Measurements from ENCODE around the gene CNN2.

The CNN2 gene

GRCh38 chr19:1050989-1051788, 24.8 kb downstream of the CNN2 start:
- Histone ChIP-seq H3K36me3 (no peaks in the 10 kb centered on the region), H3K9me3 (peaks cover 2% of the 10 kb centered on the region; the same call in 1 of the 2 replicates), H3K27me3 (no peaks in the 10 kb centered on the region), H3K4me3 (ENCODE audit: low read depth, low read length) (no peak overlapping the region), H3K4me1 (no peaks in the 10 kb centered on the region)
- peak; percentile 14 for DNase-seq
- TF ChIP-seq CTCF (IDR thresholded peaks at IDR 0.05; ENCODE audit: low read depth, low read length), result no peak

GRCh38 chr19:1051791-1052190, 25.4 kb downstream of the CNN2 start:
- no peaks in the 10 kb centered on the region for H3K4me1 ChIP-seq
- H3K4me3 ChIP-seq (ENCODE audit: low read depth, low read length), result no peak overlapping the region
- no peaks in the 10 kb centered on the region for H3K27me3 ChIP-seq
- peak; percentile 7 for DNase-seq
- TF ChIP-seq CTCF (IDR thresholded peaks at IDR 0.05; ENCODE audit: low read depth, low read length), result no peak
- H3K9me3 ChIP-seq, result peaks cover 6% of the 10 kb centered on the region
- no peaks in the 10 kb centered on the region for H3K36me3 ChIP-seq

- H3K9me3 ChIP-seq, result peaks cover 13% of the 10 kb centered on the region
- no peak for TF ChIP-seq CTCF (IDR thresholded peaks at IDR 0.05; ENCODE audit: low read depth, low read length)
Measured at GRCh38 chr19:1052349-1052975, 26.1 kb downstream of the CNN2 start.

GRCh38 chr19:1053176-1054101, 27.0 kb downstream of the CNN2 start:
- Histone ChIP-seq H3K4me3 (ENCODE audit: low read depth, low read length) (no peak overlapping the region), H3K27me3 (no peaks in the 10 kb centered on the region), H3K9me3 (peaks cover 18% of the 10 kb centered on the region), H3K4me1 (no peaks in the 10 kb centered on the region), H3K36me3 (no peaks in the 10 kb centered on the region)
- peak; percentile 10 for DNase-seq
- TF ChIP-seq CTCF (IDR thresholded peaks at IDR 0.05; ENCODE audit: low read depth, low read length), result no peak

More at GRCh38 chr19:1052349-1052975, 26.1 kb downstream of the CNN2 start:
- no peak for DNase-seq
- H3K4me3 ChIP-seq (ENCODE audit: low read depth, low read length), result no peak overlapping the region
- no peaks in the 10 kb centered on the region for H3K27me3 ChIP-seq
- H3K4me1 ChIP-seq, result no peaks in the 10 kb centered on the region
- H3K36me3 ChIP-seq, result no peaks in the 10 kb centered on the region

GRCh38 chr19:1054102-1055027, 28.0 kb downstream of the CNN2 start:
- Histone ChIP-seq H3K4me3 (ENCODE audit: low read depth, low read length) (no peak overlapping the region), H3K4me1 (no peaks in the 10 kb centered on the region), H3K36me3 (no peaks in the 10 kb centered on the region), H3K9me3 (peaks cover 23% of the 10 kb centered on the region), H3K27me3 (no peaks in the 10 kb centered on the region)
- no peak for DNase-seq
- TF ChIP-seq CTCF (IDR thresholded peaks at IDR 0.05; ENCODE audit: low read depth, low read length), result no peak
